NCI-H2196 treated with DMSO at 0.1 percent for 48 hours (cell line): ENCODE results near the gene CRYBG1.
"Not testable (repeated sequence)": the region's sequence is repeated elsewhere in the genome, so short reads cannot be mapped to it uniquely, and the experiment has no call there.

Experiments
- DNase-seq: peaks from one replicate; lab custom pipeline; 2025; ENCODE audit not compliant: unreplicated experiment; lab: John Stamatoyannopoulos, UW

CRYBG1 gene

DNA sequence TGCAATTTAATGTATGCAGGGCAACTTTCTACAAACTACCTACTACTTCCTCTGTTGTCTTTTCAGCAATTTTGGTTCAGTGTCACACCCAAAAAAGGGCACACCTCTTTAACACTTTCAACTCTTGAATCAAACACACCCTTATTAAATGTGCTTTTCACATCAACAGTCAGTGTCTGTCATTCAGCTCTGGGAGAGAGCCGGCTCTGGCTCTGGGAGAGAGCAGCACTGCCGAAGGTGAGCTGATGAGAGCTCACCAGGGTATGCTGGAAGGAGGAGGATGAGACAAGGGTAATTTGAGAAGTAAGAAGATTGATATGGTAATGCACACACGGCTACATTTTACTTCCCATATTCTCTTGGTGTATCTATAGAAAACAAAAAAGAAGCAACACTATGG is 134.5 kb downstream of the CRYBG1 start:
- DNase-seq: no peak

DNA sequence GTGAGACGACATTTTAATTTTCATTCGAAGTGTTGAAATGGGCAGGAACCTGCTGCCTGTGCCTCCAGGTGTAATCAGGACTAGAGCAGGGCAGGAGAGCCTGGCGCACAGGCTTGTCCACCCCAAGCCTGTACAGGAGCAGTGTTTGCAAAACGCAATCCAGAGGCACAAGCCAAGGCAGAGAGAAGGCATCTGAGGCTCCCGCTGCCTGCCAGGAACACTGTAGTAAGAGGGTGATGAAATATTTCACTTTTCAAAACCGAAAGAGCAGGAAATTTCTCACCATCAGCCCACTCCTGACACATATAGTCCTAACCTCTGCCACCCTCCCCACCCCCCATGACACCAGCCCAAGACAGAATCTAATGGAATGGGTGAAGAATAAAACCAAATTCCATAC is 136.3 kb downstream of the CRYBG1 start:
- DNase-seq: no peak

DNA sequence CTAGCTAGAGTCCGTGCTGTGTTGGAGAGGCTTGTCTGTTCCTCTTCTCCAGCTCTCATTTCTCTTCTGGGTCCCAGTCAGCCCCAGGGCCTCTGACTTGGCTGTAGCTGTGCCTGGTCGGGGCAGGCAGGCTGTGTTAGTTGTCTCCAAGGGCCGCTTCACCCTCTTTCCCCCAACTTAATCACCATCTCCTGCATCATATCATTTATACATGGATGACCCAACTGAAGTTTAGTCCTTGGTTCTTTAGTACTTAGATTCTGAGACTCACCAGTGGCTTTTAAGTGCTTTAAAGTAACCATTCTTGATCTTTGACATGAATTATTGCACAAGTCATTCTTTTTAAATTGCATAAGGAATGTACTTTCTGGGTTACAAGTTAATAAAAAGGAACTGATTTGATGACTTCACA is 141.4 kb downstream of the CRYBG1 start:
- DNase-seq: no peak

DNA sequence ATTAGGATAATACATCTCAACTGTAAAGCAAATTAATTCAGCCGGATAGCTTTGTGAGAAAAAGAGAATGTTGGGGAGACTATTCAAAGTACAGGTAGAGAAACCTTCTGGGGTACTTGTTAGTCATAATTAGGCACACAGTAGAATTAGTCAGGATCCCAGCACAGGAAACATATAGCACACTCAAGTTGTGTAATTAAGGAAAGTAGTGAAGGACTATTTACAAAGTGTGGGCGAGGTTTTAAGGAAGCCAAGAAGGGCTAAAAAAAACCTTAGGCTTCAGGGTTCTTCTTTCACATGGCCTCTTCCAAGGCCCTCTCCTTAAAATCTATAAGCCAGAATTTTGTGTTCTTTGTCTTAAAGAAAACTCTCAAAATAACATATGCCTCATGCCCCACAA is 142.0 kb downstream of the CRYBG1 start:
- no peak for DNase-seq

DNA sequence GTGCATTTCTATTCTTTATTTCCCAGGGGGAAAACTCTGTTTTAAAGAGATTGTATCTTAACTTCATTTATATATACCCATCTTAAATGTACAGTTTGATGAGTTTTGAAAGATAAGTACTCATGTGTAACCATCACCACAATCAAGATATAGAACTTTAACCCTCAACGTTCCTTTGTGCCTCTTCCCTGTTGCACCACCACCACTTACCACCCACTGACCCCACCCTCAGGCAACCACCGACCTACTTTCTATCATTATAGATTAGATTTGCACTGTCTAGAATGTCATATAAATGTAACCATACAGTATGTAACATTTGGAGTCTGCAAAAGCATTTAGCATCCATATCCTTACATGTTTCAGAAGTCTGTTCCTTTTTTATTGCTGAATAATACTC is 147.8 kb downstream of the CRYBG1 start:
- DNase-seq: no peak

DNA sequence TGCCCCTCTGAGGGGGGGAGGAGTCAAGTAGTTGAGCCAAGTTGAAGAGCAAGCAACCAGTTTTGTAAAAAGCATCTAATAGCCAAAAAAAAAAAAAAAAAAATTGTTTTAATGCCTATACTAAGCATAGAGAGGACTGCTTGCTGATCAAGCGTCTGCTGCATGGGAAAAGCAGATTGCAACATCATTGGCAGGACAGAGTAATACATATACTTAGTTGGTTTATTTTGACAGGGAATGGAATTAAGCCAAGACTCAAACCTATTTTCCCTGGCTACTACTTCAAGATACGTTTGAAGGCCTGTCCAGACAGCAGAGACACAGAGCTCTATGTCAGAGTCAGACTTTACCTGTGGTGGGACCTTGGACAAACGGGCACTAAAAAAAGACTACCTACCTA is 148.3 kb downstream of the CRYBG1 start:
- no peak for DNase-seq

DNA sequence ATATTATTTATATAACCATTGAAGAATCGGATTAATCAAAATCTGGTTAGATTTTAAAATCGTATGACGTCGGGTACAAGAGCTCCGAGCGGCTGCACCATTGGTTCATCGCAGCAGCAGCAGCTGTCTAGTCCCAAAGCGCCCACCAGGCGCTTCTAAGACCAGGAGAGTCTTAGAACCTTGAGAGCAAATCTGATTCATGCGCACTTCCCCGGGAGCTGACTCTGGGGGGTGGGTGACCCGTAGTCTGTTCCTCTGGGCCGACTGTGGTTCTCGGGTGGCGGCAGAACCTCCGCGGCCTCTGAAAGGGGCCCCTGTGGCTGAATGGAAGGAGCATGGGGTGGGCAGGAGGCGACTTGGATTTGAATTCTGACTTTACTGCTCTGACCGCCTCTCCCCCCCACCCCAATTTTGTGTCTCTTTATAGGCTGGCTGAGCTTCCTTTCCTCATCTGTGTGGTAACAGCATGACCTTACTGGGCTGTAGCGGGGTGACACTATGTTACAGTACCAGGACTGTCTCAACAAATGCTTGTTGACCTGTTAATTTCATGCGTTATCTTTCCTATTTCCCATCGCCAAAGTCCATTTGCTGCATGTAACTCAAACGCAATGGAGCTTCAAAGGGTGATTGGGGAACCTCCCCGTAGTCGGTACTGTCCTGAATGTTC is 149.0 kb downstream of the CRYBG1 start:
- no peak for DNase-seq

DNA sequence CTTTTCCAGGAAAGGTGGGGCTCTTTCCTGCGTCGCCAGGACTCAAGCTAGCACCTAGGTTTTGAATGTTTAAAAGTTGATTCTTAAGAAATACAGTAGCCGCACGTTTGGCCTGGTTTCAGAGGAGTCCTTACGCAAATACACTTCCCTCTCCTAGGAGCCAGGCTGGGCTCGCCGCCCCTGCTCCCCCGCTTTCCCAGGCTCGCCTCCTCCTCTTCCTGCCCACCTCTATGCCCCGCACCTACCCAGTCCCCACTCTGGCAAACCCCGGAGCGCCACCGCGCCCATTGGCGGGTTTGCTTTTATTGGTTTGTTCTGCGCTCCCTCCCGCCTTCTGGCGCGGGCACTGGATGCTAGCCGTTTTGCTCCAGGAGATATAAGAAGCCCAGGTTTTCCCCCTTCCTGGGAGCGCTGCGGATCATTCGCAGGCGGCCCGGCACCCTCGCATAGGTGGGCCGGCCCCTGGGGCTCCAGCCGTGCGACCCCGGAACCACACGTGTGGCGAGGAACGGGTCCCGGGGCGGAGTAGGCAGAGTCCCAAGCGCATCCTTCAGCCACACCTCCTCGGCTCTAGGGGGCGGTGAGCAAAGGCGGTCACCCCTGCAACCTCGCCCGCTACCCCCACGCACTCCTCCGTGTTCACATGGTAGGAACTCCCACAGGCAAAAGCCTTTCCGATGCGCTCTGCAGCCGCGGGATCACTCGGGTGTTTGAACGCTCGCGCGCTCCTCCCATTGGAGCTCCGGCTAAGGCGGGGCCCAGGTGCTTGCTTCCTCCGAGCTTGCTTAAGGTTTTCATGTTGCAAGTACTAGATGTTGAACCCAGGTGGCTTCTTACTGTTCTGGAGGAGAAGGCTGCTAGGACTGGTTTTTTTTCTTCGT is 149.8 kb downstream of the CRYBG1 start:
- peak; percentile 24 for DNase-seq

DNA sequence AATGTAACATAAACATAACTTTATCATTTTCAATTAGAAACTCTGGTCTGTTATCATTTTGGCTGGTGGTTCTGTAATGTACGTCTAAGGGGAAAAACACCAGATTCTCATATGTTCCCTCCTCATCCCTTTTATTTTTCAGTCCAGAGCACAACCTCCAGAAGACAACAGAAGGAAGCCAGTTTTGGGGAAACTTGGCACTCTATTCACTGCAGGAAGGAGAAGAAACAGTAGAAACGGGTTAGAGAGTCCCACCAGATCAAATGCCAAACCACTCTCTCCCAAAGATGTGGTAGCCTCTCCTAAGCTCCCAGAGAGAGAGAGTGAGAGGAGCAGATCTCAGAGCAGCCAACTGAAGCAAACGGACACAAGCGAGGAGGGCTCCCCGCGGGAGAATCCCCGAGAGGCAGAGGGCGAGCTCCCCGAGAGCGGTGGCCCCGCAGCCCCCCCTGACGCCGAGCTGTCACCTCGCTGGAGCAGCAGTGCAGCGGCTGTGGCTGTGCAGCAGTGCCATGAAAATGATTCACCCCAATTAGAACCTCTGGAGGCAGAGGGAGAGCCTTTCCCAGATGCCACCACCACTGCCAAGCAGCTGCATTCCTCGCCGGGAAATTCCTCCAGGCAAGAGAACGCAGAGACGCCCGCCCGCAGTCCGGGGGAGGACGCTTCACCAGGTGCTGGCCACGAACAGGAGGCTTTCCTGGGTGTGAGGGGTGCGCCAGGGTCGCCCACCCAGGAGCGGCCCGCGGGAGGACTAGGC is 151.0 kb downstream of the CRYBG1 start:
- no peak for DNase-seq

DNA sequence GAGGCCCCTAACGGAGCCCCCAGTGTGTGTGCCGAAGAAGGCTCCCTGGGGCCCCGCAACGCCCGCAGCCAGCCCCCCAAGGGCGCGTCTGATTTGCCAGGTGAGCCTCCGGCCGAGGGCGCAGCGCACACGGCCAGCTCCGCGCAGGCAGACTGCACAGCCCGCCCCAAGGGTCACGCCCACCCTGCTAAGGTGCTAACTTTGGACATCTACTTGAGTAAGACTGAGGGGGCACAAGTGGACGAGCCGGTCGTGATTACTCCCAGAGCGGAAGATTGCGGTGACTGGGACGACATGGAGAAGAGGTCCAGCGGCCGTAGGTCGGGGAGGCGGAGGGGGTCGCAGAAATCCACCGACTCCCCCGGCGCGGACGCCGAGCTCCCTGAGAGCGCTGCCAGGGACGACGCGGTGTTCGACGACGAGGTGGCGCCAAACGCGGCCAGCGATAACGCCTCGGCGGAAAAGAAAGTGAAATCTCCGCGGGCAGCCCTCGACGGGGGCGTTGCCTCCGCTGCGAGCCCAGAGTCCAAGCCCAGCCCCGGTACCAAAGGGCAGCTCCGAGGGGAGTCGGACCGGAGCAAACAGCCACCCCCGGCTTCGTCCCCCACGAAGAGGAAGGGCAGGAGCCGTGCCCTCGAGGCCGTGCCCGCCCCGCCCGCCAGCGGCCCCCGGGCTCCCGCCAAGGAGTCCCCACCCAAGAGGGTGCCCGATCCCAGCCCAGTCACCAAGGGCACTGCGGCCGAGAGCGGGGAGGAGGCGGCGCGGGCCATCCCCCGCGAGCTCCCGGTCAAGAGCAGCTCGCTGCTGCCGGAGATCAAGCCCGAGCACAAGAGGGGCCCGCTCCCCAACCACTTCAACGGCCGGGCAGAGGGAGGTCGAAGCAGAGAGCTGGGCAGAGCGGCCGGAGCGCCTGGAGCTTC is 151.8 kb downstream of the CRYBG1 start:
- peak; percentile 36 for DNase-seq

DNA sequence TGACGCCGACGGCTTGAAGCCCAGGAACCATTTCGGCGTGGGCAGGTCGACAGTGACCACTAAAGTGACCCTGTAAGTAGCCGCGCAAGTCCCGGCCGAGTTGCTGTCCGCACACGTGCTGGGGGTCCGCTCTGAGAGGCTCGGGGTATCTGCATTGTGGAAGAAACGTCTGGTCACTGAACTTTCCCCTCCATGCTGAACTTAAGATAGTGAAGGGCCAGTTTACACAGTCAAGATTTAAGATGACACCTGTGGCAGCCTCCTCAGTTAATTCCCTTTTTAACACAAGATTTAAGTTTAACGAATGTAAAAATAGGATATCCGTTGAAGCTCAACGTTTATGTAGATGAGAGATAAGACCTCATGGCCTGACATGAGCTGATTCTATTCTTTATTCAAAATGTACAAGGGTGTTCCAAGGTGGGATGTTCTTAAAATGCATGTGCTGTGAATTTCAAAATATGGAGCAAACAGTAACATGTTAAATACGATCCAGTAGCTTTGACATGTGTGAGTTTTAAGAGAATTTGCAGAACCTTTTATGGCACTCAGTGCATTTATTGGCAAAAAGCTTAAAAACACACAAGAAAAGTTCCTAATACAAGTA is 152.6 kb downstream of the CRYBG1 start:
- DNase-seq: no peak

DNA sequence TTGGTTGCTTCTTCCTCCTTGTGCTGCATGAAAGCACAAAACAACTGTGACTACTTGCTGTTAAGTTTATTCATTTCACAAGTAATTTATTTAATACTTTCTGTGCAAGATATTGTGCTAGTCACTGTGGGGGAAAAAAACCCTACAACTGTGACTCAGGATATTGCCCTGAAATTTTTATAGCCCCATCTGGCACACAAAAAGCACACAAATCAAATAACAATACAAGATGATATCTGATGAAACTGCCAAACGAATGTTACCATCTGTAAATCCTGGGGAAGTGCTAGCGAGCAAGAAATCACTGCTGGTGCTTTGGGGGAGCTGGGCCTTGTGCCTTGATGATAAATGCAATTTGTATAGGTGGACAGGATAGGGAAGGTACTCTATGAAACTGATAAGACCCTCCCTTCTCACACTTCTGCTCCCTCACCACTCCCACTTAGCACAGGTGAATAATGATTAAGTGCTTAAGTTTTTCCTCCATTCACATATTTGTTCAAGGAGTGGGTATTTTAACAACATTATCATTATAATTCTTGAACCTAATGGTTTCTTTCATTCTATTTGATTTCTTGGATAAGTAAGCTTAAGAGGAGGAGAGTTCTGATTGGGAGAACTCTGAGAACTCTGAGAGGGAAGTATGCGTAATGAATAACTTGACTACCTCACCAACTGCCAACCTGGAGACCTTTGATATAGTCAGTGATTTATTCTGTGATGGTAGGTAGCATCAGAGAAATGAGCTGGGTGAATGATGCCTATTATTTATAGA is 153.5 kb downstream of the CRYBG1 start:
- DNase-seq: no peak

DNA sequence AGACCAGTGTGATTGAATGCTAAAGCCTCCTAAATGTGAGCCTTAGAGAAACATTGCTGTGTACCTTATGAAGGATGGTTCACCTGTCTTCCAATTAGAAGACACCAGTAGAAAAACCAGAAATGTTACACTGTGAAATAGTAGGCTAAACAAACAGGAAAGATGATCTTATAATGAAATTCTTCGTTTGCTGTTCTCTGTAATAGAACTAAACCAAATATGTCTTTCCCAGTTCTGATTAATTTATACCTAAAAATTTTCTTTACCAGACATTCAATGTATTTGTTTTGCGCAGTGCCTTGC is 154.0 kb downstream of the CRYBG1 start:
- no peak for DNase-seq

DNA sequence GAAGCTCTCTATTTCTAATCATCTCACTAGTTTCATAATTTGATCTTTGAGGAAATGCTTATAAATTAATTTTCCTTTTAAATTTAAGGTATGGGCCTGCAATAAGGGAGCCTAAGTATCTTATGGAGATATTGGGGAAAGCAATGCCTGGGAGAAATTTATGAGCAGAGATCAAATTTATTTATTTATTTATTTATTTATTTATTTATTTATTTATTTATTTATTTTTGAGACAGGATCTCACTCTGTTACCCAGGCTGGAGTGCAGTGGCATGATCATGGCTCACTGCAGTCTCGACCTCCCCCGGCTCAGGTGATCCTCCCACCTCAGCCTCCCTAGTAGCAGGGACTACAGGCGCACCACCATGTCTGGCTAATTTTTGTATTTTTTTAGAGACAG is 155.1 kb downstream of the CRYBG1 start:
- not testable (repeated sequence) for DNase-seq

DNA sequence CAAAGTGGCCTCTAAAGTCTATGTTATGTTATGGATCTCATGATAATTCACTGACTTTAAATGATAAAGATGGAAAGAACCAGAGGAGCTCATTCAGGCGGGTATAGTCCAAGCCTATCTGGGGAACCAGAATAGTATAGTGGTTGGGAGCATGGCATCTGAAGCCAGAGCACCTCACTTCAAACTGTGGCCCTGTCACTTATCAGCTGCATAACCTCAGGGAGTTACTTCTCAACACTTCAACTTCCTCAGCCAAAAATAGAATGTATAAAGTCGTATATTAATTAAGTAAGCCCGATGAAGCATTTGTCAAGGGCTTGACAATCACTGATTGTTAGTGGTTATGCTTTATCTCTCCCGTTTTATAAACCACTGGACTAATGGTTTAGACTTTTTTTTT is 156.1 kb downstream of the CRYBG1 start:
- no peak for DNase-seq

DNA sequence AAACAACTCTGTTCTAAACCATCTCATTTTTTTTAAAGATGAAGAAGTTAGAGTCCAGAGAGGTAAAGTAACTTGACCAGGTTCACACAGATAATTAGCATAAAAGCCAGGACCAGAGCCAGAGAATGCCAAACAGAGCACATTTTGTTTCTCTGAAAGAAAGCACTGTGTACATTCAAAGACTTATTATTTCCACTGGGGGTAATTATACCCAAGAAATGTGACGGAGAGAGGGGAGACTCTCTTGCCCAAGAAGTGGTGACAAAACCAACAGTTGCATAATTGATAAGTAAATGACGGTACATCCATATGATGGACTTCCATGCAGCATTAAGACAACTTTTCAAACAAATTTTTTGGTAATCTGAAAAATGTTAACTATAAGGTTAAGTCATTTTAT is 157.2 kb downstream of the CRYBG1 start:
- no peak for DNase-seq

DNA sequence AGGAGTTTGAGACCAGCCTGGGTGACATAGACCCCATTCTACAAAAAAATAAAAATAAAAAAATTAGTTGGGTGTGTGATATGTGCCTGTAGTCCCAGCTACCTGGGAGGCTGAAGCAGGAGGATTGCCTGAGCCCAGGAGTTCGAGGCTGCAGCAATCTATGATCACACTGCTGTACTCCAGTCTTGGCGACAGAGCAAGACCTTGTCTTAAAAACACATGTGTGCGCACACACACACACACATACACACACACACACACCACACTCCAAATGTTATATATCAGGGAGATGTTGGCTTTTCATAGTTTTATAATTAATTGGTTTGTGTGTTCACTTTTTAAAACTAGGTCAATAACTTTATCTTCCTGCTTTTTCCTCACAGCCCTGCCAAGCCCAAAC is 158.2 kb downstream of the CRYBG1 start:
- no peak for DNase-seq

DNA sequence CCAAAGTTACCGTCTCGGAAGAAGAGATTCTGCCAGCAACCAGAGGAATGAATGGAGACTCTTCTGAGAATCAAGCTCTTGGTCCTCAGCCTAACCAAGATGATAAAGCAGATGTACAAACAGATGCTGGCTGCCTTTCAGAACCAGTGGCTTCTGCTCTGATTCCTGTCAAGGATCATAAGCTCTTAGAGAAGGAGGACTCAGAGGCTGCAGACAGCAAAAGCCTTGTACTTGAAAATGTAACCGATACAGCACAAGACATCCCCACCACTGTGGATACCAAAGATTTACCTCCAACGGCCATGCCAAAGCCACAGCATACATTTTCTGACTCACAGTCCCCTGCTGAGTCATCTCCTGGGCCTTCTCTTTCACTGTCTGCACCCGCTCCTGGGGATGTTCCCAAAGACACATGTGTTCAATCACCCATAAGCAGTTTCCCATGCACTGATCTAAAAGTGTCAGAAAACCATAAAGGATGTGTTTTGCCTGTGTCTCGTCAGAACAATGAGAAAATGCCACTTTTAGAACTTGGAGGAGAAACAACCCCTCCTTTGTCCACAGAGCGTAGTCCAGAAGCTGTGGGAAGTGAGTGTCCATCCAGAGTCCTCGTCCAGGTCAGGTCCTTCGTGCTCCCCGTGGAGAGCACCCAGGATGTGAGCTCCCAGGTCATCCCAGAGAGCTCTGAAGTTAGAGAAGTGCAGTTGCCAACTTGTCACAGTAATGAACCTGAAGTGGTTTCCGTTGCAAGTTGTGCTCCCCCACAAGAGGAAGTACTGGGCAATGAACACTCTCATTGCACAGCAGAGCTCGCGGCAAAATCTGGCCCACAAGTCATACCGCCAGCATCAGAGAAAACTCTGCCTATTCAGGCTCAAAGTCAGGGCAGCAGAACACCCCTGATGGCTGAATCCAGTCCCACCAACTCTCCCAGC is 159.2 kb downstream of the CRYBG1 start:
- no peak for DNase-seq
